NCI-H510A (cell line): ENCODE measurements around the gene NR2F1-AS1.
"Not testable (repeated sequence)": the region's sequence is repeated elsewhere in the genome, so short reads cannot be mapped to it uniquely, and the experiment has no call there.

Experiments
- DNase-seq: peaks from one replicate; lab custom pipeline; 2025; lab: John Stamatoyannopoulos, UW

NR2F1-AS1 gene

GRCh38 chr5:93517828-93518227 lies 63.2 kb downstream of the NR2F1-AS1 start:
- no peak for DNase-seq

- no peak for DNase-seq
These were observed 67.7 kb downstream of the NR2F1-AS1 start for GRCh38 chr5:93513298-93513697.

- DNase-seq = no peak
These were observed 68.2 kb downstream of the NR2F1-AS1 start for GRCh38 chr5:93512799-93513198.

- no peak for DNase-seq
These were observed 69.6 kb downstream of the NR2F1-AS1 start for GRCh38 chr5:93511445-93511844.

GRCh38 chr5:93510626-93511380 lies 70.2 kb downstream of the NR2F1-AS1 start:
- no peak for DNase-seq

DNA sequence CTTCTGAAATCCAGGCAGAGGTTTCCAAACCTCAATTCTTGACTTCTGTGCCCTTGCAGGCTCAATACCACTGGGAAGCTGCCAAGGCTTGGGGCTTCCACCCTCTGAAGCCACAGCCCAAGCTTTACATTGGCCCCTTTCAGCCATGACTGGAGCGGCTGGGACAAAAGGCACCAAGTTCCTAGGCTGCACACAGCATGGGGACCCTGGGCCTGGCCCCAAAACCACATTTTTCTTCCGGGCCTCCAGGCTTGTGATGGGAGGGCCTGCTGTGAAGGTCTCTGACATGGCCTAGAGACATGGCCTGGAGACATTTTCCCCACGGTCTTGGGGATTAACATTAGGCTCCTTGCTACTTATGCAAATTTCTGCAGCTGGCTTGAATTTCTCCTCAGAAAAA lies 75.5 kb downstream of the NR2F1-AS1 start:
- not testable (repeated sequence) for DNase-seq

DNA sequence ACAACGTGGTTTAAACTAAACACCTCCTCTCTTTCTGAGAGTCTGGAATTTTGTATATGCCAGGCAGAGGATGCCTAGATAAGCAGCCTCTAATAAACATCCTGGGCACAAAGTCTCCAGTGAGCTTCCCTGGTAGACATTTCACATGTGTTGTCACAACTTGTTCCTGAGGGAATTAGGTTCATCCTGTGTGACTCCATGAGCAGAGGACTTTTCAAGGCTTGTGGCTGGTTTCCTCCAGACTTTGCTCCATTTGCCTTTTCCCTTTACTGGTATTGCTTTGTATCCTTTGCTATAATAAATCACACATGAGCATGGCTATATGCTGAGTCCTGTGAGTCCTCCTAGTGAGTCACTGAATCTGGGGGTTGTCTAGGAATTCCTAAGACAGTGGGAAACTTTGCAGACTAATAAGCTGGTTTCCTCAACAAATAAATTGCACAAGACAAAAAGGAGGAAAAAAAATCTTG lies 77.4 kb downstream of the NR2F1-AS1 start:
- DNase-seq = no peak

GRCh38 chr5:93497096-93497495 lies 83.9 kb downstream of the NR2F1-AS1 start:
- no peak for DNase-seq

DNA sequence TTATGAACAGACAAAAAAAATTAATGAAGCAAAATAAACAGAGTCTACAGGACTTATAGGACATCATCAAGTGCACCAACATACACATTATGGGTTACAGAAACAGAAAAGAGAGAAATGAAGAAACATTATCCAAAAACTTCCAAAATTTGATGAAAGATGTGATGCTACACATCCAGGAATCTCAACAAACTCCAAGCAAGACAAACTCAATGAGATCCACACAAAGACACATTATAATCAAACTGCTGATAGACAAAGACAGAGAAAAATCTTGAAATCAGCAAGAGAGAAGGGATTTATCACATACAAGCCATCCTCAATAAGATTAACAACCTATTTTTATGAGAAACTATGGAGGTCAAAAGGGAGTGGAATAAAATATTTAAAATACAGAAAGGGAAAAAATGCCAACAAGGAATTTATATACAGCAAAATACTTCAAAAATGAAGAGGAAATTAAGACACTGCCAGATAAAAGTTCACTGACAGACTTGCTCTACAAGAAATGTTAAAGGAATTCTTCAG lies 101.0 kb downstream of the NR2F1-AS1 start:
- no peak for DNase-seq

- DNase-seq = no peak
These were observed 103.2 kb downstream of the NR2F1-AS1 start for GRCh38 chr5:93477816-93478215.

GRCh38 chr5:93476251-93476742 lies 104.7 kb downstream of the NR2F1-AS1 start:
- no peak for DNase-seq

GRCh38 chr5:93462916-93463315 lies 118.1 kb downstream of the NR2F1-AS1 start:
- DNase-seq = no peak

DNA sequence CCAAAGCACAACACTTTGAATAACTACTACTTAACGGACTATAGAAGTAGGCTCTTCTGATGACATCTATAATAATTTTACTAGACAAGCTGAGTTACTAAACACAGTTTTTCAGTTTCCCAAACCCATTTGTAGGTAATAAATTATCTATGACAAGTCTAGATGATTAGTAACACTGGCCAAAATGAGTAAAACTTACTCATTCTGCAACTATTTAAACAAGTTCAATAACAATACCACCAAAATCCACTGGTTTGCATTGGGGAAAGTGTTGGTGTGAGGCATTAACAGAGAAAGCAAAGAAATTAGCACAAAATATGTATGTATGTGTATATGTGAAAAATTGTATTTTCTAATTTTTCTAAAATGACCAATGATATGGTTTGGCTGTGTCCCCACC lies 119.3 kb downstream of the NR2F1-AS1 start:
- DNase-seq = no peak

DNA sequence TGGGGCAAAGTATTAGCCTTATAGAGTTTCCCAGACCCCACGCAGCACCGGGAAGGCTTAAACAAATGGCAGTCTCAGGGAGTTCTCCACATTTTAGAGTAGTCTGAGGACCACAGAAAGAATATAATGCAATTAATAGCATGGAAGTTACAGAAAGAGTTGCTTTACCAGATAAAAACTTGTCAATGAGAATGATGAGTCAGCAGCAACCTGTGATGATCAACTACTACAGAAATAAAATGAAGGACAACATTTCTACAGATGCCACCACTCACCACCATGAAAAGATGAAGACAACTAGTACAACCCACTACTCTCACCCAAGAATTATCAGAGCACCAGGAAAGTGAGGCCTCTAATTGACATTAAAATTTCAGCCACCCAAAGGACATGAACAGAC lies 120.7 kb downstream of the NR2F1-AS1 start:
- no peak for DNase-seq

- DNase-seq = not testable (repeated sequence)
These were observed 124.2 kb downstream of the NR2F1-AS1 start for GRCh38 chr5:93456796-93457195.

- DNase-seq = no peak
These were observed 126.1 kb downstream of the NR2F1-AS1 start for GRCh38 chr5:93454896-93455295.

DNA sequence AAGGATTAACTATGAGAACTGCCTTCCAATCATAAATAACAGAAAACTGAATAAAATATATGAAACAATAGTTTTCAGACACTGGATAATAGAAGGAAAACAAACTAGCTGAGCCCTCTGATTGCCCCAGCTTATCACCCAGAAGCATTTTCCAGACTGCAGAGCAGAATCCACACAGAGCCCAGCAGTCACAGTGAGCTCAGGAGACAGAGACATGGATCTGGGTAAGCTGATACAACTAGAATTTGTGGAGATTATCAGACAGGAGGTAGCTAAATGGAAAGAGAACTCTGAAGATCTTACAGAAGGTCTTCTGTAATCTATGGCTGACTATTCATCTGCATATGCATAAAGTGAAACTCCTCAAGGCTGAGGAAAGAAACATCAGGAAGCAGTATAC lies 128.8 kb downstream of the NR2F1-AS1 start:
- DNase-seq = no peak

DNA sequence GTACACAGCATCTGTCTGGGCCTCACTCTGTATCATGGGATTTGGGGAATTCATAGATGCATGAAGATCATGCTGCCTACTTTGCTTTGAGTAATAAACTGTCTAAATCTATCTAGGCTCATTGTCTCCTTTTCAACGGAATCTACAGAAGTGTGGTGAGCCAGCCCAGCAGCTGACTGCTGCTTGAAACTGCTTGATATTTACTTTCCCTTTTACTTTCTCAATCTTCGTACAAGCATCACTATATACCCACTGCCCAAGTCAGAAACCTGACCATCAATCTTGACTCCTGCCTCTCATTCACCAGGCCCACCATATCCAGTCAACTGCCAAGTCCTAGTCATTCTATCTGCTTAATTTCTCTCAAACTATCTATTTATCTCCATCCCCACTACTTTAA lies 142.9 kb downstream of the NR2F1-AS1 start:
- no peak for DNase-seq

GRCh38 chr5:93436083-93436482 lies 144.9 kb downstream of the NR2F1-AS1 start:
- no peak for DNase-seq

DNA sequence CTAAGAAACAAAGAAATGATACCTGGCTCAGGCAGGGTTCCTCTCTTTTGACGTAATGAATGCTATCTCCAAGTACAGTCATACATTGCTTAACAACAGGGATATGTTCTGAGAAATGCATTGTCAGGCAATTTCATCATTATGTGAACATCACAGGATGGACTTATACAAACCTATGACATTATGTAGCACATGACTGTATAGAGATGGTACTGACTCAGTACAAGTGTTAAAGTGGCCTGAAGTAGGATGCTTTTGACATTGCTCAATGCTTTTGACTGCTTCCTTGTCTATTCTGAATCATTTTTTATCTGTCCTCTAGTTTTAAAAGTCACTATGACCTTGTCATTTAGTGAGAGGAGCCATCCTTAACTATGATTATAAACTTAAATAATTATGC lies 147.6 kb downstream of the NR2F1-AS1 start:
- no peak for DNase-seq

- DNase-seq = no peak
These were observed 149.8 kb downstream of the NR2F1-AS1 start for GRCh38 chr5:93431250-93431649.

DNA sequence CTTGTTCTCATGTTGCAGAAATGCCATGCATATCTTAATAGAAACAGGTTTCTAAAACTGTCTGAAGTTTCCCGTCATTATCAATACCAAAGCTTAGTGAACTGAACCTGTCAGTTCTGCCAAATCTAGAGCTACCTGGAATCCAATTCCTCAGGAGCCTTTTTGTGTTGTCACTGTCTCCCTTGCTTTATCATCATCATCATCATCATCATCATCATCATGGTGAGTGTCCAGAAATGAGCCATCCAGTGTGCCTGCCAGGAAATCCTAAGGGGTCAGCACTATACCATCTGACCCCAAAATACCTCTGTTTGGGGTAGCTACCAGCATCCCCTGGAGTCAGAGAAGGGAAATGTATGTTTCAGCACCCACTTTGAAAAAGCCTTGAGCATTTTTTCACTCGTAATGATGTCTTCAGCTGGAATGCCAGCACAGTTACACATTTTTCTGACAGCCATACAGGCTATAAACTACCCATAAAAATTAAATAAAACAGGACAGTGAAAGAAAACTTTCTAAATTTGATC lies 150.3 kb downstream of the NR2F1-AS1 start:
- DNase-seq = no peak

DNA sequence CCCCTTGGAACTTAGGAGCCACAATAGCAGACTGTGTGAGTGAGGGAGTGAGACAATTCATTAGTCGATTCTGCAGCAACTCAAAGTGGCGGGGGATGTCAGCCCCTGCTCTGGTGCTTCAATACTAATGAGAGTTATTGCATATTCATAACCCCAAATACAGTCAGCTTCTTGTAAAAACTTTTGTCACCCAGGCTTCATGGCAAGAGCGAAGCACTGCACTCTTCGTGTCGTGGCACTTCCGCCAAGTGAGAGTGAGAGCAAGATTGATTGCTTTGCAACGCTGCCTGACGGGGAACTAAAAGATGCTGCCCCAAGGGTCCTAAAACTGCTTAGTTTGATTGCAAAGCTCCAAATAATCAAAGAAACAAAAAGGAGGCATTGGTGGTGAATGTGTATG lies 150.9 kb downstream of the NR2F1-AS1 start:
- DNase-seq = no peak
